Measurements from ENCODE around the gene TMBIM6.

GRCh38 chr12:49806321-49806813, 65.0 kb downstream of the TMBIM6 start:
- no peak for TF ChIP-seq EZH2phosphoT487 (IDR thresholded peaks at IDR 0.05; ENCODE audit: insufficient read depth, low read depth)
- TF ChIP-seq EZH2 (IDR thresholded peaks at IDR 0.05; ENCODE audit: insufficient read depth, poor library complexity, severe bottlenecking): no peak

All from GM23248 (cell line).